ENCODE results near the gene ASH1L.
"Not testable (repeated sequence)": the region's sequence is repeated elsewhere in the genome, so short reads cannot be mapped to it uniquely, and the experiment has no call there.

The ASH1L gene

GRCh38 chr1:155574077-155574476 lies 11.5 kb upstream of the ASH1L start:
- no peaks in the 10 kb centered on the region for H3K4me1 ChIP-seq (ENCODE audit: control insufficient read depth in 1 of 2, insufficient read depth in 1 of 2, low read depth in 1 of 2, low read length in 1 of 2)
- H3K4me3 ChIP-seq (ENCODE audit: low read depth in 1 of 2, low read length in 1 of 2): no peak overlapping the region
- no peak overlapping the region for H3K27ac ChIP-seq
- no peak for TF ChIP-seq CTCF (IDR thresholded peaks at IDR 0.05)
- H3K36me3 ChIP-seq: no peaks in the 10 kb centered on the region
- H3K9me3 ChIP-seq: no peaks in the 10 kb centered on the region
- no peaks in the 10 kb centered on the region for H3K27me3 ChIP-seq

- Histone ChIP-seq H3K4me1 (ENCODE audit: control insufficient read depth in 1 of 2, insufficient read depth in 1 of 2, low read depth in 1 of 2, low read length in 1 of 2) (no peaks in the 10 kb centered on the region), H3K9me3 (no peaks in the 10 kb centered on the region), H3K36me3 (no peaks in the 10 kb centered on the region), H3K27me3 (no peaks in the 10 kb centered on the region), H3K27ac (no peak overlapping the region), H3K4me3 (ENCODE audit: low read depth in 1 of 2, low read length in 1 of 2) (no peak overlapping the region)
- TF ChIP-seq CTCF (IDR thresholded peaks at IDR 0.05): no peak
Observed at GRCh38 chr1:155570593-155570990, 8.0 kb upstream of the ASH1L start.

- Histone ChIP-seq H3K27ac (no peak overlapping the region), H3K4me3 (ENCODE audit: low read depth in 1 of 2, low read length in 1 of 2) (no peak overlapping the region), H3K36me3 (no peaks in the 10 kb centered on the region), H3K27me3 (no peaks in the 10 kb centered on the region), H3K9me3 (no peaks in the 10 kb centered on the region), H3K4me1 (ENCODE audit: control insufficient read depth in 1 of 2, insufficient read depth in 1 of 2, low read depth in 1 of 2, low read length in 1 of 2) (no peaks in the 10 kb centered on the region)
- no peak for TF ChIP-seq CTCF (IDR thresholded peaks at IDR 0.05)
Observed at GRCh38 chr1:155569988-155570592, 7.5 kb upstream of the ASH1L start.

GRCh38 chr1:155563377-155564022 lies 897 bp upstream of the ASH1L start:
- H3K36me3 ChIP-seq, H3K27me3 ChIP-seq, H3K9me3 ChIP-seq: not testable (repeated sequence)
- Histone ChIP-seq H3K4me3 (ENCODE audit: low read depth in 1 of 2, low read length in 1 of 2) (peak overlapping the region; percentile 77 to 90), H3K4me1 (ENCODE audit: control insufficient read depth in 1 of 2, insufficient read depth in 1 of 2, low read depth in 1 of 2, low read length in 1 of 2) (peaks cover 19 to 27% of the 10 kb centered on the region in 2 experiments), H3K27ac (peak overlapping the region; percentile 99)

- Histone ChIP-seq H3K4me3 (ENCODE audit: low read depth in 1 of 2, low read length in 1 of 2) (peak overlapping the region; percentile 77 to 90), H3K4me1 (ENCODE audit: control insufficient read depth in 1 of 2, insufficient read depth in 1 of 2, low read depth in 1 of 2, low read length in 1 of 2) (peaks cover 19 to 29% of the 10 kb centered on the region in 2 experiments), H3K27ac (peak overlapping the region; percentile 99)
- H3K27me3 ChIP-seq, H3K36me3 ChIP-seq, H3K9me3 ChIP-seq: not testable (repeated sequence)
Observed at GRCh38 chr1:155561779-155562580, 623 bp downstream of the ASH1L start.

- peaks cover 12 to 22% of the 10 kb centered on the region in 2 experiments for H3K4me1 ChIP-seq (ENCODE audit: control insufficient read depth in 1 of 2, insufficient read depth in 1 of 2, low read depth in 1 of 2, low read length in 1 of 2)
- H3K9me3 ChIP-seq: no peaks in the 10 kb centered on the region
- H3K4me3 ChIP-seq (ENCODE audit: low read depth in 1 of 2, low read length in 1 of 2): no peak overlapping the region
- H3K36me3 ChIP-seq: peaks cover 14% of the 10 kb centered on the region
- H3K27ac ChIP-seq: no peak overlapping the region
- TF ChIP-seq CTCF (IDR thresholded peaks at IDR 0.05): no peak
- no peaks in the 10 kb centered on the region for H3K27me3 ChIP-seq
Observed at GRCh38 chr1:155555915-155556314, 6.7 kb downstream of the ASH1L start.
